Uterus (tissue), 2 donors: Measurements from ENCODE around the gene CPSF7.

Experiments
- POLR2A ChIP-seq, 2 donors: fragments of 450-650 bp; IDR thresholded peaks; one replicate each; pipeline ENCODE4 v1.6.1; 2016; ENCODE audit warnings: antibody characterized with exemption in 2 of 2, mild to moderate bottlenecking in 1 of 2, moderate library complexity in 1 of 2
- TF ChIP-seq, protein P1 (sequence below), 4 experiments: fragments of 200-600 bp in 2 of 4; fragments of 450-650 bp in 2 of 4; sonication (generic) in 2 of 4; IDR thresholded peaks; one replicate each; pipeline ENCODE4 v1.5.1; 2016 to 2019; ENCODE audit warnings: antibody characterized with exemption in 4 of 4, mild to moderate bottlenecking in 2 of 4, moderate library complexity in 1 of 4

DNA sequence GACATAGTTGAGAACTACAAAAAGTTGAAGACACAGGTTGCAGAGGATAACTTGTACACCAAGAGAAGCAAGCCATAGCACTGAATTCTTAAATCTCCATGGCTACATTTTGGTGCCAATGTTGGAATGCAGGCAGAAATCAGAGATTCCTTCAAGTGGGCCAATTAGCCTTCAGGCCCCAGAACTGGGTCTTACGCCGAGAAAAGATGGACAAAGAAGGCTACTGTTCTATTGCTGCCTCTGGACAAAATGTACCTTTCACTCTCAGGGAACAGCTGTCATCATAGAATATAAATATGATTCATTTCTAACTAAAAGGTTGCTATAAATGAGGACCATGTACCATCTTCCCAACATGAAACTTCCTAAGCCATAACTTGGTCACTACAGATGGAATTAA, 23.7 kb downstream of the CPSF7 start:
- TF ChIP-seq, protein P1, sequence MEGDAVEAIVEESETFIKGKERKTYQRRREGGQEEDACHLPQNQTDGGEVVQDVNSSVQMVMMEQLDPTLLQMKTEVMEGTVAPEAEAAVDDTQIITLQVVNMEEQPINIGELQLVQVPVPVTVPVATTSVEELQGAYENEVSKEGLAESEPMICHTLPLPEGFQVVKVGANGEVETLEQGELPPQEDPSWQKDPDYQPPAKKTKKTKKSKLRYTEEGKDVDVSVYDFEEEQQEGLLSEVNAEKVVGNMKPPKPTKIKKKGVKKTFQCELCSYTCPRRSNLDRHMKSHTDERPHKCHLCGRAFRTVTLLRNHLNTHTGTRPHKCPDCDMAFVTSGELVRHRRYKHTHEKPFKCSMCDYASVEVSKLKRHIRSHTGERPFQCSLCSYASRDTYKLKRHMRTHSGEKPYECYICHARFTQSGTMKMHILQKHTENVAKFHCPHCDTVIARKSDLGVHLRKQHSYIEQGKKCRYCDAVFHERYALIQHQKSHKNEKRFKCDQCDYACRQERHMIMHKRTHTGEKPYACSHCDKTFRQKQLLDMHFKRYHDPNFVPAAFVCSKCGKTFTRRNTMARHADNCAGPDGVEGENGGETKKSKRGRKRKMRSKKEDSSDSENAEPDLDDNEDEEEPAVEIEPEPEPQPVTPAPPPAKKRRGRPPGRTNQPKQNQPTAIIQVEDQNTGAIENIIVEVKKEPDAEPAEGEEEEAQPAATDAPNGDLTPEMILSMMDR (IDR thresholded peaks at IDR 0.05) = no peak
- TF ChIP-seq POLR2A (IDR thresholded peaks at IDR 0.05) = no peak
